ENCODE measurements around the gene HOXD8. TPM values are rescaled to one million over a fixed set of nuclear protein-coding genes. Genes with fewer than 3 reads are reported as not detected.

Gene HOXD8
- total RNA-seq, 6 donors from 2014 or later: 0.43 to 2.3 (median 0.74) TPM; not detected in 1

DNA sequence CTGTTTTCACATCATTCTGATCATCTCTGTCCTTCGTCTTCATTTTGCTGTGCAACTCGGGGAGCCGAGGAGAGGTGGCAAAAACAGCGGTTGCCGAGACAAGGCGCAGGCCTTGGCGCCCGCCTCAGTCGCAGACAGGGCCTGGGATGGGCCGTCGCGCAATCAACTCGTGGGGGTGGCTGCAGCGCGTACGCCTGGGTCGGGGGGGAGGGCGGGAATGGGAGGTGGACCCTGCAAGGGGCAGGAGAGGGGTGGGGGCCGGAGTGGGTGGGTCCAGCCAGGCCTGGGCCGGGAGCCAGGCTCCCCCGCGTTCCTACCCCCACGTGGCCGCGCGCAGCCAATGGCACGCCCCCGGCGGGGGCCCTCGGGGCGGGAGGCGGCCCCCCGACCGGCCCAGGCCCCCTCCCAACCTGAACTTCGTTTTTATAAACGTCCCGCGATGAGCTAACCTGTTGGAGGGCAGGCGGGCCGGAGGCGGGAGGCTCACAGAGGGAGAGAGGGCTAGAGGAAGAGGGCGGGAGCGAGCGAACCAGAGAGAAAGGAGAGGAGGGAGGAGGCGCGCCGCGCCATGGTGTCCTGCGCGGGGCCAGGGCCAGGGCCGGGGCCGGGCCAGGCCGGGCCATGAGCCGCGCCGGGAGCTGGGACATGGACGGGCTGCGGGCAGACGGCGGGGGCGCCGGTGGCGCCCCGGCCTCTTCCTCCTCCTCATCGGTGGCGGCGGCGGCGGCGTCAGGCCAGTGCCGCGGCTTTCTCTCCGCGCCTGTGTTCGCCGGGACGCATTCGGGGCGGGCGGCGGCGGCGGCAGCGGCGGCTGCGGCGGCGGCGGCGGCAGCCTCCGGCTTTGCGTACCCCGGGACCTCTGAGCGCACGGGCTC lies 37.0 kb upstream of the HOXD8 start, which contains the start of gene HOXD13:
Gene HOXD13 (plus strand): TSS at position 452 of the 875 bp plus-strand sequence. CDS start 170 bp downstream, at position 622.
- H3K36me3 ChIP-seq: no peaks in the 10 kb centered on the region
- peak in 1 of 2 donors; percentile 22 for ATAC-seq (ENCODE audit: low FRiP score in 2 of 2)
- peak in 1 of 2 donors; percentile 86 for DNase-seq
- TF ChIP-seq, protein P1, sequence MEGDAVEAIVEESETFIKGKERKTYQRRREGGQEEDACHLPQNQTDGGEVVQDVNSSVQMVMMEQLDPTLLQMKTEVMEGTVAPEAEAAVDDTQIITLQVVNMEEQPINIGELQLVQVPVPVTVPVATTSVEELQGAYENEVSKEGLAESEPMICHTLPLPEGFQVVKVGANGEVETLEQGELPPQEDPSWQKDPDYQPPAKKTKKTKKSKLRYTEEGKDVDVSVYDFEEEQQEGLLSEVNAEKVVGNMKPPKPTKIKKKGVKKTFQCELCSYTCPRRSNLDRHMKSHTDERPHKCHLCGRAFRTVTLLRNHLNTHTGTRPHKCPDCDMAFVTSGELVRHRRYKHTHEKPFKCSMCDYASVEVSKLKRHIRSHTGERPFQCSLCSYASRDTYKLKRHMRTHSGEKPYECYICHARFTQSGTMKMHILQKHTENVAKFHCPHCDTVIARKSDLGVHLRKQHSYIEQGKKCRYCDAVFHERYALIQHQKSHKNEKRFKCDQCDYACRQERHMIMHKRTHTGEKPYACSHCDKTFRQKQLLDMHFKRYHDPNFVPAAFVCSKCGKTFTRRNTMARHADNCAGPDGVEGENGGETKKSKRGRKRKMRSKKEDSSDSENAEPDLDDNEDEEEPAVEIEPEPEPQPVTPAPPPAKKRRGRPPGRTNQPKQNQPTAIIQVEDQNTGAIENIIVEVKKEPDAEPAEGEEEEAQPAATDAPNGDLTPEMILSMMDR (IDR thresholded peaks at IDR 0.05): no peak
- TF ChIP-seq POLR2AphosphoS5 (IDR thresholded peaks at IDR 0.05): no peak
- no peak for TF ChIP-seq EP300 (IDR thresholded peaks at IDR 0.05)
- no peak for TF ChIP-seq POLR2A (IDR thresholded peaks at IDR 0.05)
- peaks cover 27 to 48% (median 32%) of the 10 kb centered on the region in 4 donors for H3K4me1 ChIP-seq
- no peak within 1 kb of the TSS for H3K27ac ChIP-seq
- H3K9me3 ChIP-seq: no peaks in the 10 kb centered on the region
- peaks cover 0 to 95% (median 47%) of the 10 kb centered on the region in 4 donors for H3K27me3 ChIP-seq
- WGBS, 2 donors: 5 to 7% methylated on average over 30 to 49 of the region's 95 CpGs
- H3K4me3 ChIP-seq: peak within 1 kb of the TSS in 3 of 4 donors; percentile 25 to 30 (median 25)

DNA sequence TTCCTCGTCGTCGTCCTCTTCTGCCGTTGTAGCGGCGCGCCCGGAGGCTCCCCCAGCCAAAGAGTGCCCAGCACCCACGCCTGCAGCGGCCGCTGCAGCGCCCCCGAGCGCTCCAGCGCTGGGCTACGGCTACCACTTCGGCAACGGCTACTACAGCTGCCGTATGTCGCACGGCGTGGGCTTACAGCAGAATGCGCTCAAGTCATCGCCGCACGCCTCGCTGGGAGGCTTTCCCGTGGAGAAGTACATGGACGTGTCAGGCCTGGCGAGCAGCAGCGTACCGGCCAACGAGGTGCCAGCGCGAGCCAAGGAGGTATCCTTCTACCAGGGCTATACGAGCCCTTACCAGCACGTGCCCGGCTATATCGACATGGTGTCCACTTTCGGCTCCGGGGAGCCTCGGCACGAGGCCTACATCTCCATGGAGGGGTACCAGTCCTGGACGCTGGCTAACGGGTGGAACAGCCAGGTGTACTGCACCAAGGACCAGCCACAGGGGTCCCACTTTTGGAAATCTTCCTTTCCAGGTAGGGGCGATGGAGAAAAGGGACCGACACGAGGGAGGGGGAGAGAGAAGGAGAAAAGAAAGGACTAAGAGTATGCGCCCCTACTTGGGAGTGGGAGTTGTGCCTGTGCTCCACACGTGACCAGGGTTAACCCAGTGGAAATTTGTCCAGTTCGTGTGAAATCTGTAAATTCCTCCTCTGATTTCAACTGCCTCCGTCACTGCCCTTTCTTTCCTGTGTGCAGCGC lies 36.2 kb upstream of the HOXD8 start:
- WGBS, 2 donors: 8 to 11% methylated on average over 14 to 35 of the region's 53 CpGs
- DNase-seq: no peak

DNA sequence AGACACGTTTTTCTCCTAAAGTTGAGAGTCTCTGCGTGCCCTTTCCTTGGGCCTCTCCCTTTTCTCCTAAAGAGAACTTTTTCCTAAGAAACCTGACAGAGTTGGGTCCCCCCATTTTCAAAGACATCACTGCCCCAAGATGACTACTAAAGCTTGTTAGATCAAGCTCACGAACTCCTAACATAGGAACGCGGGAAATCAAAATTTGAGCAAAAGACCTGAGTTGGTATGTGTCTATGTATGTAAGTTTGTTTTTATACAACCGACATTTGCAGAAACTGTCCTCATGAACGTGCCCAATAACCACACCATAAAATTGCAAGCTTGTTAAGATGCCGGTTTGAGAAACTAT lies 35.6 kb upstream of the HOXD8 start:
- Histone ChIP-seq H3K4me3 (no peak overlapping the region), H3K4me1 (peaks cover 30 to 42% (median 33%) of the 10 kb centered on the region in 4 donors), H3K27me3 (peaks cover 0 to 95% (median 51%) of the 10 kb centered on the region in 4 donors), H3K36me3 (no peaks in the 10 kb centered on the region), H3K9me3 (no peaks in the 10 kb centered on the region), H3K27ac (no peak overlapping the region)
- ATAC-seq (ENCODE audit: low FRiP score in 2 of 2): no peak
- 8 to 9% methylated on average over 8 of the region's 8 CpGs for WGBS, 2 donors
- TF ChIP-seq EP300 (IDR thresholded peaks at IDR 0.05): no peak
- TF ChIP-seq POLR2AphosphoS5 (IDR thresholded peaks at IDR 0.05): no peak
- TF ChIP-seq, protein P1 (IDR thresholded peaks at IDR 0.05): no peak
- TF ChIP-seq POLR2A (IDR thresholded peaks at IDR 0.05): no peak
- DNase-seq: no peak

More for the DNA sequence above, 36.2 kb upstream of the HOXD8 start:
- TF ChIP-seq EP300 (IDR thresholded peaks at IDR 0.05) (no peak), POLR2AphosphoS5 (IDR thresholded peaks at IDR 0.05) (no peak), POLR2A (IDR thresholded peaks at IDR 0.05) (no peak)
- TF ChIP-seq, protein P1 (IDR thresholded peaks at IDR 0.05): no peak
- no peaks in the 10 kb centered on the region for H3K36me3 ChIP-seq
- H3K4me3 ChIP-seq: peak overlapping the region in 3 of 4 donors; percentile 25 to 30 (median 25)
- ATAC-seq (ENCODE audit: low FRiP score in 2 of 2): no peak
- H3K9me3 ChIP-seq: no peaks in the 10 kb centered on the region
- H3K27me3 ChIP-seq: peaks cover 0 to 95% (median 49%) of the 10 kb centered on the region in 4 donors
- peaks cover 32 to 48% (median 33%) of the 10 kb centered on the region in 4 donors for H3K4me1 ChIP-seq
- H3K27ac ChIP-seq: no peak overlapping the region

DNA sequence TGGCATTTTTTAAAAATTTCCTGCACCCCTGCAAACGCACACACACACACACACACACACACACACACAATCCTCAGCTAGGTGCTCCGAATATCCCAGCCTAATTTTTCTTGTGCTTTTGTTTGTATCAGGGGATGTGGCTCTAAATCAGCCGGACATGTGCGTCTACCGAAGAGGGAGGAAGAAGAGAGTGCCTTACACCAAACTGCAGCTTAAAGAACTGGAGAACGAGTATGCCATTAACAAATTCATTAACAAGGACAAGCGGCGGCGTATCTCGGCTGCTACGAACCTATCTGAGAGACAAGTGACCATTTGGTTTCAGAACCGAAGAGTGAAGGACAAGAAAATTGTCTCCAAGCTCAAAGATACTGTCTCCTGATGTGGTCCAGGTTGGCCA lies 35.2 kb upstream of the HOXD8 start:
- Histone ChIP-seq H3K36me3 (no peaks in the 10 kb centered on the region), H3K27ac (no peak overlapping the region), H3K9me3 (no peaks in the 10 kb centered on the region), H3K4me1 (peaks cover 30 to 41% (median 33%) of the 10 kb centered on the region in 4 donors), H3K4me3 (no peak overlapping the region), H3K27me3 (peaks cover 0 to 95% (median 54%) of the 10 kb centered on the region in 4 donors)
- ATAC-seq (ENCODE audit: low FRiP score in 2 of 2): no peak
- TF ChIP-seq POLR2A (IDR thresholded peaks at IDR 0.05) (no peak), EP300 (IDR thresholded peaks at IDR 0.05) (no peak), POLR2AphosphoS5 (IDR thresholded peaks at IDR 0.05) (no peak)
- TF ChIP-seq, protein P1 (IDR thresholded peaks at IDR 0.05): no peak
- no peak for DNase-seq
- 6 to 7% methylated on average over 12 of the region's 12 CpGs for WGBS, 2 donors

All from upper lobe of left lung (tissue), 6 donors.